Kidney epithelial cell (primary cell): ENCODE data around the gene FRY. TPM values are rescaled to one million over a fixed set of nuclear protein-coding genes. Genes with fewer than 3 reads are reported as not detected.

Experiments
- DNase-seq: peaks from one replicate; pipeline ENCODE4 v3.0.0-alpha.2; 2010; ENCODE audit warnings: low read depth
- H3K27me3 ChIP-seq: 2 replicates; pipeline ENCODE4 v1.6.0; 2011; ENCODE audit warnings: low read length; ENCODE audit not compliant: control insufficient read depth, insufficient read depth
- H3K36me3 ChIP-seq: 2 replicates; pipeline ENCODE4 v1.5.1; 2011; ENCODE audit warnings: low read length; ENCODE audit not compliant: control insufficient read depth, insufficient read depth
- H3K4me3 ChIP-seq: 2 replicates; pipeline ENCODE4 v1.5.1; 2011; ENCODE audit warnings: low read depth, mild to moderate bottlenecking, control low read depth, low read length
- total RNA-seq: library from RNA; depleted of rRNA; stranded (reverse); fragments of >200 nt; gene quantifications from 2 replicates; pipeline ENCODE4 v1.2.3, GENCODE V29; 2015
- TF ChIP-seq, protein P1 (sequence below): IDR thresholded peaks from 2 replicates; pipeline ENCODE4 v1.5.1; 2011; ENCODE audit warnings: mild to moderate bottlenecking, moderate library complexity, low read length, control low read depth, inconsistent platforms; ENCODE audit not compliant: insufficient read depth, poor library complexity, severe bottlenecking

Gene FRY
- total RNA-seq, 1 donor from 2014 or later: 6.7 TPM

DNA sequence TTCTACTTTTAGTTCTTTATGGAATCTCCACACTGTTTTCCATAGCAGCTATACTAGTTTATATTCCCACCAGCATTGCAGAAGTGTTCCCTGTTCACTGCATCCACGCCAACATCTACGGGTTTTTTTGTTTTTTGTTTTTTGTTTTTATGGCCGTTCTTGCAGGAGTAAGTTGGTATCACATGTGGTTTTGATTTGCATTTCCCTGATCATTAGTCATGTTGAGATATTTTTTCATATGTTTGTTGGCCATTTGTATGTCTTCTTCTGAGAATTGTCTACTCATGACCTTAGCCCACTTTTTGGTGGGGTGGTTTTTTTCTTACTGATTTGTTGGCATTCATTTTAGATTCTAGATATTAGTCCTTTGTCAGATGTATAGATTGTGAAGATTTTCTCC is 89.7 kb downstream of the FRY start:
- TF ChIP-seq, protein P1, sequence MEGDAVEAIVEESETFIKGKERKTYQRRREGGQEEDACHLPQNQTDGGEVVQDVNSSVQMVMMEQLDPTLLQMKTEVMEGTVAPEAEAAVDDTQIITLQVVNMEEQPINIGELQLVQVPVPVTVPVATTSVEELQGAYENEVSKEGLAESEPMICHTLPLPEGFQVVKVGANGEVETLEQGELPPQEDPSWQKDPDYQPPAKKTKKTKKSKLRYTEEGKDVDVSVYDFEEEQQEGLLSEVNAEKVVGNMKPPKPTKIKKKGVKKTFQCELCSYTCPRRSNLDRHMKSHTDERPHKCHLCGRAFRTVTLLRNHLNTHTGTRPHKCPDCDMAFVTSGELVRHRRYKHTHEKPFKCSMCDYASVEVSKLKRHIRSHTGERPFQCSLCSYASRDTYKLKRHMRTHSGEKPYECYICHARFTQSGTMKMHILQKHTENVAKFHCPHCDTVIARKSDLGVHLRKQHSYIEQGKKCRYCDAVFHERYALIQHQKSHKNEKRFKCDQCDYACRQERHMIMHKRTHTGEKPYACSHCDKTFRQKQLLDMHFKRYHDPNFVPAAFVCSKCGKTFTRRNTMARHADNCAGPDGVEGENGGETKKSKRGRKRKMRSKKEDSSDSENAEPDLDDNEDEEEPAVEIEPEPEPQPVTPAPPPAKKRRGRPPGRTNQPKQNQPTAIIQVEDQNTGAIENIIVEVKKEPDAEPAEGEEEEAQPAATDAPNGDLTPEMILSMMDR: no peak
- Histone ChIP-seq H3K27me3 (no peaks in the 10 kb centered on the region), H3K36me3 (no peaks in the 10 kb centered on the region), H3K4me3 (no peak overlapping the region)
- no peak for DNase-seq

DNA sequence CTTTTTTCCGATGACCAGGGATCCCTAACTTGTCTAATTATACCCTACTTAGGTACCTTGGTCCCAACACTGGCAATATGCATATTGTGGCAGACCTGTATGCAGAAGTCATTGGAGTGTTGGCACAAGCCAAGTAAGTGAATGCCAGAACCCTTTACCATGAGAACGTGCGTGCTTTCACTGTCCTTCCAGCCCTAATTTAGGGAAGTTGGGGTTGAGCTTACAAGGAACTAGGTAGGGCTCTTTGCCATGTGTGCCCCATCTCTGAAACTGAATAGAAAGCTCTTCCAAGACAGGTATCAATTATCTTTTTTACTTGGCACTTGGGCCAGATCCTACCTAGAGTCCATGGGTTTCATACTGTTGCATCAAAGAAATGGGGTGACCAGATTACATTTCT is 93.2 kb downstream of the FRY start:
- TF ChIP-seq, protein P1: no peak
- H3K36me3 ChIP-seq: no peaks in the 10 kb centered on the region
- H3K27me3 ChIP-seq: no peaks in the 10 kb centered on the region
- DNase-seq: no peak
- H3K4me3 ChIP-seq: no peak overlapping the region

DNA sequence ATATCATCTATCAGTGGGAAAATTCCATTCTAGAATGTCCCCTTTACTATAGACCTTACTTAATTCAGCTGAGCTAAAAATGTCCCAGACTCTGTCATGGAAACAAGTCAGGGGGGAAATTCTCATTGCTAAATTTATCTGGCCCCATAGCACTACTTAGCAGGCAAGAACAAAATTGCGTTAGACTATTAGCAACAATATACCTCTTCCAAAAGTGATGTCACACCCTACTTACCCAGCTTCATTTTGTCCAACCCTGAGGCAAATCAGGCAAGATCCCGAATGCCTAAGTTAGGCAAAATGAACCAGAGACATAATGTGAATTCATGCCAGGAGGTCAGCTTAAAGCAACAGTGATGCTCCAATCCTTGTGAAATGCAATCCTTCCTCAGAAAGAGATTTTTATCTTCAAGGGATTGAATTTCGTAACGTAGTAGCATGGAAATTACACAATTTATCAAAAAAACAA is 93.7 kb downstream of the FRY start:
- Histone ChIP-seq H3K4me3 (no peak overlapping the region), H3K36me3 (no peaks in the 10 kb centered on the region), H3K27me3 (no peaks in the 10 kb centered on the region)
- DNase-seq: no peak
- TF ChIP-seq, protein P1: no peak

DNA sequence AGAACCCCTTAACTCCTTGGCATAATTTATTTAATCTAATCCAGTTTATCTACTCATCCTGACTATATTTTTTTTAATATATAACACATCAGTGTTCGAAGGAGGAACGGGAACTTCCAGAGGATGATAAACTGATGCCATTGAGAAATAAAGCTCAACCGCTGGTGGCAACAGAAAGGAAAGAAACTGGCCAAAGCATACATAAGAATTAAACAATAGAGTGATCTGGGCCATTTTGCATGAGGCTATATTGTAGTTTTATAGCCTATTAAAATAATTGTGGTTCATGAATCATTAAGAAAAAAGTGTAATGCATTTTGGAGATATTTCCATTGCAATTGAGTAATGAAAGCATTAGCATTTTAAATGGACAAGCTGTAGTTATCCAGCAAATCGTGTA is 94.2 kb downstream of the FRY start:
- Histone ChIP-seq H3K36me3 (no peaks in the 10 kb centered on the region), H3K4me3 (no peak overlapping the region), H3K27me3 (no peaks in the 10 kb centered on the region)
- TF ChIP-seq, protein P1: no peak
- DNase-seq: no peak

DNA sequence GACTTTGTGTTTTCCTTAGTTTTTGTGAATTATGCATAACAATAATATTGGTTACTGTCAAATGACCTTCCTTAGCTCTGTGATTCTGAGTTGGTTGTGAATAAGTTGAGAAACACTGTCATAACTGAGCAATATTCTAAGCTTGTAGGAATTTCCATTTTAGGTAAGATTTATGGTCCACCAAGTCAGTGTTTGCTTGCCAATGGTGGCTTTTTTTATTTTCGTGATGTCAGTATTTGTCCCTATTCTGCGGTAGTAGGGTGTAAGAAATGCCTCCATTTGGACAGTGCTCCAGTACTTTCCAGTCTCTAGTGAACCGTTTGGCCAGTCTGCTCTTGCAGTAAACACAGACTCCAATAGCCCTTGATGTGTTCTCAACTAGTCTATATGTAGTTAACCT is 94.7 kb downstream of the FRY start:
- no peak overlapping the region for H3K4me3 ChIP-seq
- TF ChIP-seq, protein P1: no peak
- no peaks in the 10 kb centered on the region for H3K27me3 ChIP-seq
- DNase-seq: no peak
- no peaks in the 10 kb centered on the region for H3K36me3 ChIP-seq

DNA sequence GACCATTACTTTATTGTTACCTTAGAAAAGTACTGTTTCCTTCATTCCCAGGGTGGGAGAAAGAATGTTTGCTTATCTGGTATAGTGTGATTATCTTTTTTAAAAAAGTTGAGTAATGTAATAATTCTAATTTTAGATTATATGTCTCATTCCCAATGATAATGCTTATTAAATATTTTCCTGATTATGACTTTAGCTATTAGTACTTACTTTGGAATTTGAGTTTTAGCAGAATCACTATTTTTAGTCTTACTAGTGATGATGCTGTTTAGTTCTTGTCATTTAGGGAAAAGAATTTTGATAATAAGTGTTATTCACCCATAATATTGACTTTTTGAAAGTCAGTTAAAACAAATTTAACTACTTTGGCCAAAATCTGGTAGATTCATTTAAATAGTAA is 95.2 kb downstream of the FRY start:
- Histone ChIP-seq H3K27me3 (no peaks in the 10 kb centered on the region), H3K4me3 (no peak overlapping the region), H3K36me3 (no peaks in the 10 kb centered on the region)
- TF ChIP-seq, protein P1: no peak
- no peak for DNase-seq
